Suprapubic skin (tissue), 4 donors: ENCODE measurements around the gene GNAQ. TPM values are rescaled to one million over a fixed set of nuclear protein-coding genes. Genes with fewer than 3 reads are reported as not detected.

Source experiments
- DNase-seq, 2 donors: peaks; one replicate each; pipeline ENCODE4 v3.0.0-alpha.2; 2019; ENCODE audit warnings: low spot score in 2 of 2
- H3K27ac ChIP-seq: fragments of 200-600 bp; sonication (generic); one replicate; pipeline ENCODE4 v1.5.1; 2019
- H3K27me3 ChIP-seq: fragments of 200-600 bp; sonication (generic); one replicate; pipeline ENCODE4 v1.5.1; 2019
- H3K36me3 ChIP-seq: fragments of 200-600 bp; sonication (generic); one replicate; pipeline ENCODE4 v1.5.1; 2019
- H3K4me1 ChIP-seq: fragments of 200-600 bp; sonication (generic); one replicate; pipeline ENCODE4 v1.5.1; 2019
- H3K4me3 ChIP-seq: fragments of 200-600 bp; sonication (generic); one replicate; pipeline ENCODE4 v1.5.1; 2019; ENCODE audit warnings: mild to moderate bottlenecking
- H3K9me3 ChIP-seq: fragments of 200-600 bp; sonication (generic); one replicate; pipeline ENCODE4 v1.5.1; 2019
- EP300 ChIP-seq: sonication (generic); formaldehyde crosslinking; IDR thresholded peaks from one replicate; pipeline ENCODE4 v1.6.1; 2017; ENCODE audit warnings: antibody characterized with exemption
- POLR2A ChIP-seq, 2 donors: fragments of 450-650 bp; IDR thresholded peaks; one replicate each; pipeline ENCODE4 v1.6.1; 2017; ENCODE audit warnings: antibody characterized with exemption in 2 of 2, mild to moderate bottlenecking in 2 of 2, moderate library complexity in 2 of 2
- POLR2AphosphoS5 ChIP-seq, 3 donors: sonication (generic); formaldehyde crosslinking; IDR thresholded peaks; one replicate each; pipeline ENCODE4 v1.6.1; 2017; ENCODE audit warnings: antibody characterized with exemption in 3 of 3
- WGBS: methylation state at CpG from one replicate; pipeline ENCODE4 v1.1.5; 2018; 5-methylcytosine and 5-hydroxymethylcytosine counted together
- total RNA-seq, 4 donors: library from RNA; depleted of rRNA; stranded (reverse); fragments of >200 nt; gene quantifications; one replicate each; pipeline ENCODE4 v1.1.0, GENCODE V29; 2016
- TF ChIP-seq, protein P1 (sequence below), 2 donors: fragments of 200-600 bp in 1 of 2; fragments of 450-650 bp in 1 of 2; sonication (generic) in 1 of 2; IDR thresholded peaks; one replicate each; pipeline ENCODE4 v1.5.1; 2016 to 2019; ENCODE audit warnings: antibody characterized with exemption in 2 of 2, mild to moderate bottlenecking in 1 of 2, moderate library complexity in 1 of 2

Gene GNAQ
- total RNA-seq, 4 donors from 2014 or later: 16.0 to 29.0 (median 17.7) TPM

DNA sequence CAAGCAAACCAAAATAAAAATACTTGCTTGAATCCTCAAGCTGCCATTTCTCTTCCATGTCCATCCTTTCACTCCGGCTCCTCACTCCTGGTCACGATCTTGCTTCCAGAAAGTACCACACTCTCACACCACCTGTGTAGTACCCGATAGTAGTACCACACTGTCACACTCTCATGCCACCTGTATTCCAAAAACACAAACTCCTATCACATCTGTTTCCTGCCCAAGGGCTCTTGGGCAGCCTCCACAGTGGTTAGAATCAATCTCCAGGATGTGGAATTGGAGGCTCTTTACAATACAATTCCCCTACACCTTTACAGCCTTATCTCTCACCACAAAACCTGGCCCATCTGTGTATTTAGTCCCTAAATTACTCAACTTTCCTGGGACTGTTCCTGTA lies 130.6 kb downstream of the GNAQ start:
- TF ChIP-seq POLR2AphosphoS5 (IDR thresholded peaks at IDR 0.05) (no peak), POLR2A (IDR thresholded peaks at IDR 0.05) (no peak), EP300 (no peak)
- TF ChIP-seq, protein P1, sequence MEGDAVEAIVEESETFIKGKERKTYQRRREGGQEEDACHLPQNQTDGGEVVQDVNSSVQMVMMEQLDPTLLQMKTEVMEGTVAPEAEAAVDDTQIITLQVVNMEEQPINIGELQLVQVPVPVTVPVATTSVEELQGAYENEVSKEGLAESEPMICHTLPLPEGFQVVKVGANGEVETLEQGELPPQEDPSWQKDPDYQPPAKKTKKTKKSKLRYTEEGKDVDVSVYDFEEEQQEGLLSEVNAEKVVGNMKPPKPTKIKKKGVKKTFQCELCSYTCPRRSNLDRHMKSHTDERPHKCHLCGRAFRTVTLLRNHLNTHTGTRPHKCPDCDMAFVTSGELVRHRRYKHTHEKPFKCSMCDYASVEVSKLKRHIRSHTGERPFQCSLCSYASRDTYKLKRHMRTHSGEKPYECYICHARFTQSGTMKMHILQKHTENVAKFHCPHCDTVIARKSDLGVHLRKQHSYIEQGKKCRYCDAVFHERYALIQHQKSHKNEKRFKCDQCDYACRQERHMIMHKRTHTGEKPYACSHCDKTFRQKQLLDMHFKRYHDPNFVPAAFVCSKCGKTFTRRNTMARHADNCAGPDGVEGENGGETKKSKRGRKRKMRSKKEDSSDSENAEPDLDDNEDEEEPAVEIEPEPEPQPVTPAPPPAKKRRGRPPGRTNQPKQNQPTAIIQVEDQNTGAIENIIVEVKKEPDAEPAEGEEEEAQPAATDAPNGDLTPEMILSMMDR (IDR thresholded peaks at IDR 0.05): no peak
- Histone ChIP-seq H3K36me3 (no peaks in the 10 kb centered on the region), H3K4me3 (no peak overlapping the region), H3K27ac (no peak overlapping the region), H3K4me1 (peaks cover 21% of the 10 kb centered on the region), H3K27me3 (no peaks in the 10 kb centered on the region), H3K9me3 (no peaks in the 10 kb centered on the region)
- WGBS: 95% methylated on average over 3 of the region's 3 CpGs
- no peak for DNase-seq

DNA sequence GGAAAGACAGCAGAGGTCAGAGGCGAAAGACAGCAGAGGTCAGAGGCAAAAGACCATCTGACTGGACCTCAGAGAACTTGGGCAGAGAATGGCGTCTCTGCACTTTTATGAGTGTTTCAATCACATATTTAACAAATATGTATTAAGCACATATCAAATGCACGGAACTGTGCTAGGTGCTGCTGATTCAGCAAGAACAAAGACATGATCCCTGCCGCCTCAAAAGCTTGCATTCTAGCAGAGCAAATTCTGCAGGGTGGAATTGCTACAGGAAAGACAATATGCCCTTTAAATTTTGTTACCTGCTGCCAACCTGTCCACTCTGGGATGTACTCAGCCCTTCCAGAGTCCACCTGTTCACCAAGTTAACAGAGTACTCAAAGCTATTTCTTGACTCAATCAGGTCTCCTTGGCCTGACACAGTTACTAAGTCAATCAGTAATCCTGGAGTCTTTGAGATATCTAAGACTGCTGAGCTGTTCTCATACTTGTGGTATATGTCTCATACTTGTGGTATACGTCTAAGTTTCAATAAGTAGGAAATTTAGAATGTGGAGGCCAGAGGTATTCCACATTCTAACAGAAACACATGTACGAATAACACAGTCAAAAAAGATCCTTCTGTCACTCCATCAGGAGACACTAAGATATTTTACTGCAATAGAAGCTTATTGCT lies 131.8 kb downstream of the GNAQ start:
- Histone ChIP-seq H3K36me3 (no peaks in the 10 kb centered on the region), H3K27ac (no peak overlapping the region), H3K4me3 (no peak overlapping the region), H3K27me3 (no peaks in the 10 kb centered on the region), H3K4me1 (peaks cover 21% of the 10 kb centered on the region), H3K9me3 (no peaks in the 10 kb centered on the region)
- no peak for DNase-seq
- 94% methylated on average over 6 of the region's 6 CpGs for WGBS
- no peak for TF ChIP-seq EP300
- no peak for TF ChIP-seq POLR2AphosphoS5 (IDR thresholded peaks at IDR 0.05)
- TF ChIP-seq POLR2A (IDR thresholded peaks at IDR 0.05): no peak
- TF ChIP-seq, protein P1 (IDR thresholded peaks at IDR 0.05): no peak

DNA sequence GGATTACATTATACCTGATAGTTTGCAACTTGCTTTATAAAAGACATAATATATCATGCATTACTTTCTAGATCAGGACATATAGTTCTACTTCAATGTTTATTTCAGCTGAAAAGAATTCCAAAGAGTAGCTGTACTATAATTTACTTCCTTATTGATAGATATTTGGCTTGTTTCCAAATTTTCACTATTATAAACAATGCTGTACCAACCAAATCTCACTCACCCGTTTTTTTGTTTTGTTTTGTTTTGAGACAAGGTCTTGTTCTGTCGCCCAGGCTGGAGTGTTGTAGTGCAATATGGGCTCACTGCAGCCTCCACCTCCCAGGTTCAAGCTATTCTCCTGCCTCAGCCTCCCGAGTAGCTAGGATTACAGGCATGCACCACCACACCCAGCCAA lies 132.7 kb downstream of the GNAQ start:
- TF ChIP-seq POLR2A (IDR thresholded peaks at IDR 0.05) (no peak), POLR2AphosphoS5 (IDR thresholded peaks at IDR 0.05) (no peak), EP300 (no peak)
- TF ChIP-seq, protein P1 (IDR thresholded peaks at IDR 0.05): no peak
- no peak for DNase-seq
- 59% methylated on average over 3 of the region's 3 CpGs for WGBS

GRCh38 chr9:77896938-77897667 lies 134.5 kb downstream of the GNAQ start:
- peaks cover 18% of the 10 kb centered on the region for H3K4me1 ChIP-seq
- DNase-seq: no peak

More for the DNA sequence above, 132.7 kb downstream of the GNAQ start:
- Histone ChIP-seq H3K4me1 (peaks cover 20% of the 10 kb centered on the region), H3K9me3 (no peaks in the 10 kb centered on the region), H3K36me3 (no peaks in the 10 kb centered on the region), H3K27ac (no peak overlapping the region), H3K4me3 (no peak overlapping the region), H3K27me3 (no peaks in the 10 kb centered on the region)

More at GRCh38 chr9:77896938-77897667, 134.5 kb downstream of the GNAQ start:
- Histone ChIP-seq H3K9me3 (no peaks in the 10 kb centered on the region), H3K4me3 (no peak overlapping the region), H3K36me3 (no peaks in the 10 kb centered on the region), H3K27ac (no peak overlapping the region), H3K27me3 (no peaks in the 10 kb centered on the region)
- 53% methylated on average over 7 of the region's 8 CpGs for WGBS
- TF ChIP-seq POLR2A (IDR thresholded peaks at IDR 0.05) (no peak), EP300 (no peak), POLR2AphosphoS5 (IDR thresholded peaks at IDR 0.05) (no peak)
- TF ChIP-seq, protein P1 (IDR thresholded peaks at IDR 0.05): peak in 1 of 2 donors; percentile 13
